Ishikawa (cell line): Measurements from ENCODE around the gene PHF21A.

Source experiments
- CEBPB ChIP-seq: IDR thresholded peaks from 2 replicates; pipeline ENCODE4 v1.6.1; 2012
- CREB1 ChIP-seq: IDR thresholded peaks from 2 replicates; pipeline ENCODE4 v1.6.1; 2012; ENCODE audit warnings: low read depth
- EGR1 ChIP-seq: IDR thresholded peaks from 2 replicates; pipeline ENCODE4 v1.6.1; 2012
- EP300 ChIP-seq: IDR thresholded peaks from 2 replicates; pipeline ENCODE4 v1.6.1; 2012; ENCODE audit warnings: borderline replicate concordance
- FOXM1 ChIP-seq: IDR thresholded peaks from 2 replicates; pipeline ENCODE4 v1.6.1; 2012; ENCODE audit warnings: low read depth, borderline replicate concordance
- NFIC ChIP-seq: IDR thresholded peaks from 2 replicates; pipeline ENCODE4 v1.6.1; 2012
- RAD21 ChIP-seq: IDR thresholded peaks from 2 replicates; pipeline ENCODE4 v1.6.1; 2012; ENCODE audit warnings: low read depth
- TAF1 ChIP-seq: IDR thresholded peaks from 2 replicates; pipeline ENCODE4 v1.6.1; 2012; ENCODE audit warnings: low read depth, mild to moderate bottlenecking
- TCF12 ChIP-seq: IDR thresholded peaks from 2 replicates; pipeline ENCODE4 v1.6.1; 2012; ENCODE audit warnings: low read depth
- TEAD4 ChIP-seq: IDR thresholded peaks from 2 replicates; pipeline ENCODE4 v1.6.1; 2012
- USF1 ChIP-seq: IDR thresholded peaks from 2 replicates; pipeline ENCODE4 v1.6.1; 2012
- YY1 ChIP-seq: IDR thresholded peaks from 2 replicates; pipeline ENCODE4 v1.6.1; 2012; ENCODE audit warnings: low read depth
- ZBTB7A ChIP-seq: IDR thresholded peaks from 2 replicates; pipeline ENCODE4 v1.6.1; 2012; ENCODE audit warnings: low read depth
- TF ChIP-seq, protein P1 (sequence below): IDR thresholded peaks from 2 replicates; pipeline ENCODE4 v1.6.1; 2012
- TF ChIP-seq, protein P2 (sequence below): IDR thresholded peaks from 2 replicates; pipeline ENCODE4 v1.6.1; 2012; ENCODE audit warnings: low read depth, mild to moderate bottlenecking

Gene PHF21A

GRCh38 chr11:45985212-45985611 lies 136.0 kb downstream of the PHF21A start:
- no peak for TF ChIP-seq CEBPB
- TF ChIP-seq, protein P1, sequence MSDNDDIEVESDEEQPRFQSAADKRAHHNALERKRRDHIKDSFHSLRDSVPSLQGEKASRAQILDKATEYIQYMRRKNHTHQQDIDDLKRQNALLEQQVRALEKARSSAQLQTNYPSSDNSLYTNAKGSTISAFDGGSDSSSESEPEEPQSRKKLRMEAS: no peak
- no peak for TF ChIP-seq TEAD4

DNA sequence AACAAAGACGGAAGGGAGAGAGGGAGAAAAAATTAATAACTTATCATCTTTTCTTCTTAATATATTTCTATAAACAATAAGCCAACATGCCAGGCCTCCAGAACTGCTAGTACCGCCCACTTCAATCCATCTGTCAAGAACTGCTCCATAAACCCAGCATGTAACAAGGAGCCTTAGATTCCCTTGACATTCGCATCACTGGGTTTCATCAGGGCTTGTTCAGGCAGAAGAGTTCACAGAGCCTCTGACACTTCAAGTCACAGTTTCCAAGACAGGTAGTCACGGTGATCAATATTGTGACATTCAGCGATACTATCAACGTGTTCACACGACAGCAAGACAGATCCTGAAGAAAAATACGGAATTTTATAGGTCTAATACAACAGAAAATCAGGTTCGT lies 137.1 kb downstream of the PHF21A start:
- no peak for TF ChIP-seq EGR1

DNA sequence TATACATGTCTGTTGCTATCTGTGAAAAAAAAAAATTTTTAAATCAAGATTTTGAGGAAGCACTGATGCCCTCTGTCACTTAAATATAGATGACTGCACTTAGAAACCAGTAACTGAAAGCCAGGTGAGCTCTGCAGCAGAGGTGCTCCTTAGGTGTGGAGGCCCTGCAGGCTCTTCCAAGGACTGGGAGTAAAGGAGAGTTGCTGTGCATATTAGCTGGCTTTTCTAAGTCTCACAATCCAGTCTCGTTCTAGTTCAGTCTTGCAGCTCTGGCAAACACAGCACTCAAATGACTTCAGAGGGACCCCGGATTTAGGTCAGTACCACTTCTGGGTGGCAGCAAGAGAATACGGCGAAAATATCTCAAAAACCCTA lies 137.8 kb downstream of the PHF21A start:
- TF ChIP-seq RAD21: no peak
- TF ChIP-seq TEAD4: no peak
- TF ChIP-seq, protein P1: no peak
- TF ChIP-seq EP300: no peak
- TF ChIP-seq, protein P2, sequence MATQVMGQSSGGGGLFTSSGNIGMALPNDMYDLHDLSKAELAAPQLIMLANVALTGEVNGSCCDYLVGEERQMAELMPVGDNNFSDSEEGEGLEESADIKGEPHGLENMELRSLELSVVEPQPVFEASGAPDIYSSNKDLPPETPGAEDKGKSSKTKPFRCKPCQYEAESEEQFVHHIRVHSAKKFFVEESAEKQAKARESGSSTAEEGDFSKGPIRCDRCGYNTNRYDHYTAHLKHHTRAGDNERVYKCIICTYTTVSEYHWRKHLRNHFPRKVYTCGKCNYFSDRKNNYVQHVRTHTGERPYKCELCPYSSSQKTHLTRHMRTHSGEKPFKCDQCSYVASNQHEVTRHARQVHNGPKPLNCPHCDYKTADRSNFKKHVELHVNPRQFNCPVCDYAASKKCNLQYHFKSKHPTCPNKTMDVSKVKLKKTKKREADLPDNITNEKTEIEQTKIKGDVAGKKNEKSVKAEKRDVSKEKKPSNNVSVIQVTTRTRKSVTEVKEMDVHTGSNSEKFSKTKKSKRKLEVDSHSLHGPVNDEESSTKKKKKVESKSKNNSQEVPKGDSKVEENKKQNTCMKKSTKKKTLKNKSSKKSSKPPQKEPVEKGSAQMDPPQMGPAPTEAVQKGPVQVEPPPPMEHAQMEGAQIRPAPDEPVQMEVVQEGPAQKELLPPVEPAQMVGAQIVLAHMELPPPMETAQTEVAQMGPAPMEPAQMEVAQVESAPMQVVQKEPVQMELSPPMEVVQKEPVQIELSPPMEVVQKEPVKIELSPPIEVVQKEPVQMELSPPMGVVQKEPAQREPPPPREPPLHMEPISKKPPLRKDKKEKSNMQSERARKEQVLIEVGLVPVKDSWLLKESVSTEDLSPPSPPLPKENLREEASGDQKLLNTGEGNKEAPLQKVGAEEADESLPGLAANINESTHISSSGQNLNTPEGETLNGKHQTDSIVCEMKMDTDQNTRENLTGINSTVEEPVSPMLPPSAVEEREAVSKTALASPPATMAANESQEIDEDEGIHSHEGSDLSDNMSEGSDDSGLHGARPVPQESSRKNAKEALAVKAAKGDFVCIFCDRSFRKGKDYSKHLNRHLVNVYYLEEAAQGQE: no peak
- no peak for TF ChIP-seq YY1
- TF ChIP-seq TCF12: no peak
- TF ChIP-seq ZBTB7A: no peak
- TF ChIP-seq TAF1: no peak
- no peak for TF ChIP-seq FOXM1
- no peak for TF ChIP-seq NFIC
- TF ChIP-seq USF1: no peak
- TF ChIP-seq CEBPB: no peak
- no peak for TF ChIP-seq CREB1
- no peak for TF ChIP-seq EGR1

GRCh38 chr11:45982656-45983470 lies 138.4 kb downstream of the PHF21A start:
- TF ChIP-seq TAF1: no peak
- peak; percentile 89 for TF ChIP-seq EGR1

GRCh38 chr11:45981826-45982225 lies 139.4 kb downstream of the PHF21A start:
- peak; percentile 50 for TF ChIP-seq NFIC

DNA sequence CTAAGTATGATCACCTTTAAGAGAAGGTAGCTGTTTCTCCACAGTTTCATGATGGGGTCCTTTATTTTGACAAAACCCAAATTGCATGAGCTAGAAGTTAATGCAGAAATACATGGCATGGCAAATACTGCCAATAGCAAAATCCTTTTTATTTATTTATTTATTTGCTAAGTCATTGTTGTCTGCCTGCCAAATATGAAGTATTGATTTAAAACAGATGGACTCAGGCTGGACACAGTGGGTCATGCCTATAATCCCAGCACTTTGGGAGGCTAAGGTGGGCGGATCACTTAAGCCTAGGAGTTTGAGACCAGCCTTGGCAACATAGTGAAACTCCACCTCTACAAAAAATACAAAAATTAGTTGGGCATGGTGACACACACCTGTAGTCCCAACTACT lies 146.4 kb downstream of the PHF21A start:
- TF ChIP-seq NFIC (no peak), EGR1 (no peak), TAF1 (no peak), CREB1 (no peak), TEAD4 (no peak)
- TF ChIP-seq, protein P2: no peak
- TF ChIP-seq, protein P1: no peak

GRCh38 chr11:45973601-45974000 lies 147.7 kb downstream of the PHF21A start:
- TF ChIP-seq, protein P1: no peak
- TF ChIP-seq NFIC (no peak), RAD21 (no peak), EP300 (no peak), FOXM1 (no peak), TEAD4 (no peak), TAF1 (no peak), ZBTB7A (no peak), TCF12 (no peak), USF1 (no peak), EGR1 (no peak)
- TF ChIP-seq, protein P2: no peak
